Thymus (tissue), 11 donors: ENCODE results near the gene ANKRD11. TPM values are rescaled to one million over a fixed set of nuclear protein-coding genes. Genes with fewer than 3 reads are reported as not detected.

ENCODE experiments used
- DNase-seq, 9 donors: peaks; one replicate each; pipeline ENCODE4 v3.0.0-alpha.2; 2013; ENCODE audit warnings: low spot score in 9 of 9, low read depth in 6 of 9, missing footprints in 1 of 9
- H3K27ac ChIP-seq, 2 donors: one replicate each; pipeline ENCODE4 v1.5.1; 2013; ENCODE audit warnings: control low read depth in 1 of 2, low read depth in 1 of 2, low read length in 1 of 2, mild to moderate bottlenecking in 1 of 2, moderate library complexity in 1 of 2
- H3K27me3 ChIP-seq, 2 donors: one replicate each; pipeline ENCODE4 v1.5.1; 2013; ENCODE audit warnings: low read length in 1 of 2; ENCODE audit not compliant: control insufficient read depth in 2 of 2, insufficient read depth in 1 of 2
- H3K36me3 ChIP-seq, 2 donors: one replicate each; pipeline ENCODE4 v1.5.1; 2013; ENCODE audit warnings: low read length in 1 of 2, mild to moderate bottlenecking in 1 of 2, moderate library complexity in 1 of 2; ENCODE audit not compliant: control insufficient read depth in 2 of 2, insufficient read depth in 2 of 2
- H3K4me1 ChIP-seq, 2 donors: one replicate each; pipeline ENCODE4 v1.5.1; 2013; ENCODE audit warnings: low read length in 2 of 2; ENCODE audit not compliant: control insufficient read depth in 2 of 2, insufficient read depth in 2 of 2
- H3K4me3 ChIP-seq, 2 donors: one replicate each; pipeline ENCODE4 v1.5.1; 2013; ENCODE audit warnings: low read length in 2 of 2, control low read depth in 1 of 2, mild to moderate bottlenecking in 1 of 2
- H3K9me3 ChIP-seq, 2 donors: one replicate each; pipeline ENCODE4 v1.5.1; 2013; ENCODE audit warnings: low read length in 1 of 2, mild to moderate bottlenecking in 1 of 2; ENCODE audit not compliant: control insufficient read depth in 2 of 2, insufficient read depth in 1 of 2
- WGBS: extraction: QIAGEN DNeasy Blood & Tissue Kit; methylation state at CpG from one replicate; pipeline ENCODE4 v1.1.7; 2013; 5-methylcytosine and 5-hydroxymethylcytosine counted together
- polyA plus RNA-seq: library from polyadenylated mRNA; stranded (reverse); fragments of 200-250 nt; gene quantifications from one replicate; pipeline ENCODE4 v1.2.3, GENCODE V29; 2013
- total RNA-seq: library from RNA; stranded (reverse); fragments of 120-200 nt; gene quantifications from one replicate; pipeline ENCODE4 v1.2.4, GENCODE V29; 2013
- donor health status: healthy.

The ANKRD11 gene
- total and polyA plus RNA-seq, 2 donors = 24.8 to 79.5 TPM

DNA sequence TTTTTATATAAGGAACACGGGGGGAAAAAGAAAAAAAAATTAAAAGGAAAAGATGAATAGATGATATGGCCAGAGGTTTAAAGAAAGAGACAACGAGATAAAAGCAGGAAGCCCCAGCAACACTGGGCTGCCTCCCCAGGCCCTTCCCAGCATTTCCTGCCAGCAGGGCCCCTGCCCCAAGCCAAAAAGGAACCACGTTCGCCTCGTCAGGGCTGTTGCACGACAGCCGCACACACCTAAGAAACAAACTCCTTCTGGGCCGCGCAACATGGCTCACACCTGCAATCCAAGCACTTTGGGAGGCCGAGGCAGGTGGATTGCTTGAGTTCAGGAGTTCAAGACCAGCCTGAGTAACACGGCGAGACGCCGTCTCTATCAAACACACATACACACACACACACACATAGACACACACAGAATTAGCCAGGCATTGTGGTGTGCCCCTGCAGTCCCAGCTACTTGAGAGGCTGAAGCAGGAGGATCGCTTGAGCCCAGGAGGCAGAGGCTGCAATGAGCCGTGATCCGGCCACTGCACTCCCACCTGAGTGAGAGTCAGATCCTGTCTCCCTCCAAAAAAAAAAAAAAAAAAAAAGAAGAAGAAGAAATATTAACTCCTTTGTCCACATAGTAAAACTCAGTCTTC lies 83.0 kb downstream of the ANKRD11 start:
- 23% methylated on average over 17 of the region's 17 CpGs for WGBS
- H3K36me3 ChIP-seq = peaks cover 7 to 19% of the 10 kb centered on the region in 2 donors
- H3K4me3 ChIP-seq = no peak overlapping the region
- no peaks in the 10 kb centered on the region for H3K27me3 ChIP-seq
- H3K9me3 ChIP-seq = peaks cover 0 to 4% of the 10 kb centered on the region in 2 donors
- peak in 3 of 9 donors; percentile 39 to 68 (median 51) for DNase-seq
- peaks cover 42 to 93% of the 10 kb centered on the region in 2 donors for H3K4me1 ChIP-seq
- peak overlapping the region in 1 of 2 donors; percentile 59 for H3K27ac ChIP-seq

- 96% methylated on average over 22 of the region's 22 CpGs for WGBS
- no peaks in the 10 kb centered on the region for H3K27me3 ChIP-seq
- peaks cover 37 to 84% of the 10 kb centered on the region in 2 donors for H3K4me1 ChIP-seq
- DNase-seq = no peak
- H3K4me3 ChIP-seq = no peak overlapping the region
- peaks cover 13 to 19% of the 10 kb centered on the region in 2 donors for H3K36me3 ChIP-seq
- peaks cover 0 to 4% of the 10 kb centered on the region in 2 donors for H3K9me3 ChIP-seq
- no peak overlapping the region for H3K27ac ChIP-seq
Observed at GRCh38 chr16:89406277-89406888, 84.0 kb downstream of the ANKRD11 start.

DNA sequence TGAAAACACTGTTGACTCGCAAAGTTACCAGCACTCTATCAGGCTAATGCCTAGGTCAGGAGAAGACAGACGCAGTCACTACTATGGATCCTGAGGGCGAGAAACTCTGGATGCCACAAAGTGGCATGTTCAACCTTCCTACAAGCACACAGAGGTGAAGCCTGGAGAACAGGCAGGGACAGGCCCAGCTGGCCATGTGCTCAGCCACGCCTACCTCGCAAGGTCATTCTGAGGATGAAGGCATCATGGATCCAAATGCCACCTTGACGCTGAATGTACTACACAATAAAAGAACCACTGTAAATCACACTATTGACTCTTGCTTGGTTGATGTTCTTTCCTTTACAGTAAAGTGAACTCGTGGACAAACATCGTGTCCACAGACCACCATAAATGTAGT lies 85.8 kb downstream of the ANKRD11 start:
- peaks cover 25 to 66% of the 10 kb centered on the region in 2 donors for H3K4me1 ChIP-seq
- DNase-seq = no peak
- H3K4me3 ChIP-seq = no peak overlapping the region
- 98% methylated on average over 8 of the region's 8 CpGs for WGBS
- peaks cover 15 to 16% of the 10 kb centered on the region in 2 donors for H3K36me3 ChIP-seq
- no peaks in the 10 kb centered on the region for H3K27me3 ChIP-seq
- peaks cover 0 to 4% of the 10 kb centered on the region in 2 donors for H3K9me3 ChIP-seq
- no peak overlapping the region for H3K27ac ChIP-seq

DNA sequence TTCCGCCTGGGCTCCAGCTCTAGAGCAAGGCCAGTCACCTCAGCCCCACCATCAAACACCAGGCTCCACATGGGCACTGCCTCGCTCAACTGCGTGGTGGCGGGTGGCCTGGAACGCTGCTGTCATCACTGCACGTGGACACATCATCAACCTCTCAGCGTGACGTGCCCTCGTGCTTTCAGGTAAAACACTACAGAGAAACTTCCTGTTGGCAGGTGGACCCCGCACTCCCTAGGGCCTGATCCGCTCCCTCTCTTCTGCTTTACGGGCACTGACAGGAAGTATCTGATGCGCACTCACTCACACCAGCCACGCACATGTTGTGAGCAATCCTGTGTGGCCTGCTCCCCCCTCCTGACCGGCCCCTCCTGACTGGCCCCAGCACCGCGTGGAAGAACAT lies 87.4 kb downstream of the ANKRD11 start:
- no peaks in the 10 kb centered on the region for H3K27me3 ChIP-seq
- peak in 1 of 9 donors; percentile 17 for DNase-seq

GRCh38 chr16:89401641-89402445 lies 88.5 kb downstream of the ANKRD11 start:
- 94% methylated on average over 27 of the region's 27 CpGs for WGBS
- H3K9me3 ChIP-seq = peaks cover 0 to 4% of the 10 kb centered on the region in 2 donors
- peaks cover 4 to 48% of the 10 kb centered on the region in 2 donors for H3K4me1 ChIP-seq
- peaks cover 26 to 35% of the 10 kb centered on the region in 2 donors for H3K36me3 ChIP-seq
- no peak overlapping the region for H3K4me3 ChIP-seq
- DNase-seq = no peak
- no peaks in the 10 kb centered on the region for H3K27me3 ChIP-seq
- no peak overlapping the region for H3K27ac ChIP-seq

More for the DNA sequence above, 87.4 kb downstream of the ANKRD11 start:
- H3K9me3 ChIP-seq = peaks cover 0 to 4% of the 10 kb centered on the region in 2 donors
- peaks cover 12 to 57% of the 10 kb centered on the region in 2 donors for H3K4me1 ChIP-seq
- 65% methylated on average over 17 of the region's 17 CpGs for WGBS
- no peak overlapping the region for H3K4me3 ChIP-seq
- peaks cover 16 to 25% of the 10 kb centered on the region in 2 donors for H3K36me3 ChIP-seq
- H3K27ac ChIP-seq = no peak overlapping the region

GRCh38 chr16:89401205-89401604 lies 89.2 kb downstream of the ANKRD11 start:
- 97% methylated on average over 12 of the region's 12 CpGs for WGBS
- Histone ChIP-seq H3K4me1 (peaks cover 0 to 42% of the 10 kb centered on the region in 2 donors), H3K27ac (no peak overlapping the region), H3K27me3 (no peaks in the 10 kb centered on the region), H3K36me3 (peaks cover 29 to 30% of the 10 kb centered on the region in 2 donors), H3K4me3 (no peak overlapping the region), H3K9me3 (peaks cover 0 to 4% of the 10 kb centered on the region in 2 donors)
- no peak for DNase-seq

DNA sequence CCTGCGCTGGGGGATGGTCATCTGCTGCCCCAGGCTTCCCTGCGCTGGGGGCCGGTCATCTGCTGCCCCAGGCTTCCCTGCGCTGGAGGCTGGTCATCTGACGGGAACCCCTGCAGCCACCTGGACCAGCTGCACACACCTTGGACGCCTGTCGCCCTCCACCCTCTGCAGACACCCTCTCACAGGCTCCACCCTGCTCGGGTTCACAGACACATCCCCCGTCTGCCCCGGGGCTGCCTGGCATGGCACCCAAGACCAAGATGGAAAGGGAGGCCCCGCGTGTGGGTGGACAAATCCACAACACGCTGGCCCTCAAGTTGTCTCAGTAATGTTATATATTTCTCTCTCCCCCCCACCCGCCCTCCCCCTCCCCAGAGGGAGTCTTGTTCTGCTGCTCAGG lies 89.6 kb downstream of the ANKRD11 start:
- Histone ChIP-seq H3K27me3 (no peaks in the 10 kb centered on the region), H3K36me3 (peaks cover 28 to 33% of the 10 kb centered on the region in 2 donors), H3K9me3 (peaks cover 0 to 4% of the 10 kb centered on the region in 2 donors), H3K4me1 (peaks cover 0 to 39% of the 10 kb centered on the region in 2 donors), H3K27ac (no peak overlapping the region), H3K4me3 (no peak overlapping the region)
- DNase-seq = no peak
- WGBS = 97% methylated on average over 13 of the region's 14 CpGs

DNA sequence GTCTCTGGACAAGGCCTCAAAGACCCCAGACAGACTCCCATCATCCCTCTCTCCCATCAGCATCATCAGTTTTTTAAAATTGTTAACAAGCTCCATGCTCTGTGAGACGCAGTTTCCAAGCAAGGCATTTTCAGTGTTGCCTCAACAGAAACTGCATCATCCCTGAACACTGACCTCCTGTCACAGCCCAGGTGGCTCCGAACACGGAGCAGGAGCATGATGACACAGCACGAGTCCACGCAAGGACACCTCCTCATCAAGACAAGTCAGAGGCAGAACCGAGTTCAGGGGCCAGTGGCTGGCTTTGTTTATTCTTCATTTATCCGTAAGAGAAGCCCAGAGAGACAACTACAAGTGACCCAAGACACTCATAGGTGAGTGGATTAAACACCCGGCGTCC lies 91.4 kb downstream of the ANKRD11 start:
- Histone ChIP-seq H3K9me3 (peaks cover 0 to 4% of the 10 kb centered on the region in 2 donors), H3K27ac (no peak overlapping the region), H3K4me3 (no peak overlapping the region), H3K36me3 (peaks cover 30 to 34% of the 10 kb centered on the region in 2 donors), H3K4me1 (peaks cover 0 to 33% of the 10 kb centered on the region in 2 donors), H3K27me3 (no peaks in the 10 kb centered on the region)
- 95% methylated on average over 9 of the region's 9 CpGs for WGBS
- DNase-seq = no peak
